Hypothalamus (tissue), 51 donors: ENCODE measurements around the gene TNFRSF1A.

ENCODE experiments used
- DNase-seq, 51 donors: peaks; one replicate each; lab custom pipeline; 2025; lab: John Stamatoyannopoulos, UW

TNFRSF1A gene

GRCh38 chr12:6327229-6328041 is 14.4 kb downstream of the TNFRSF1A start:
- DNase-seq = no peak

GRCh38 chr12:6326316-6327228 is 15.3 kb downstream of the TNFRSF1A start:
- DNase-seq = peak in 3 of 51 donors; percentile 15 to 24 (median 17)

GRCh38 chr12:6324936-6325750 is 16.7 kb downstream of the TNFRSF1A start:
- no peak for DNase-seq

GRCh38 chr12:6323995-6324711 is 17.7 kb downstream of the TNFRSF1A start:
- DNase-seq = no peak

GRCh38 chr12:6323340-6323994 is 18.4 kb downstream of the TNFRSF1A start:
- peak in 14 of 51 donors; percentile 21 to 69 (median 28) for DNase-seq

- DNase-seq = no peak
Measured at GRCh38 chr12:6322969-6323339, 18.9 kb downstream of the TNFRSF1A start.

- no peak for DNase-seq
Measured at GRCh38 chr12:6322352-6322751, 19.5 kb downstream of the TNFRSF1A start.

- DNase-seq = peak in 1 of 51 donors; percentile 28
Measured at GRCh38 chr12:6321905-6322304, 20.0 kb downstream of the TNFRSF1A start.

GRCh38 chr12:6319446-6319845 is 22.4 kb downstream of the TNFRSF1A start:
- no peak for DNase-seq

- no peak for DNase-seq
Measured at GRCh38 chr12:6318440-6318879, 23.4 kb downstream of the TNFRSF1A start.

GRCh38 chr12:6317693-6318439 is 24.0 kb downstream of the TNFRSF1A start:
- DNase-seq = no peak

GRCh38 chr12:6316921-6317692 is 24.8 kb downstream of the TNFRSF1A start:
- DNase-seq = no peak

GRCh38 chr12:6315704-6316597 is 25.9 kb downstream of the TNFRSF1A start:
- no peak for DNase-seq

- DNase-seq = no peak
Measured at GRCh38 chr12:6315184-6315583, 26.7 kb downstream of the TNFRSF1A start.

- no peak for DNase-seq
Measured at GRCh38 chr12:6314776-6315175, 27.1 kb downstream of the TNFRSF1A start.

- no peak for DNase-seq
Measured at GRCh38 chr12:6313326-6313940, 28.4 kb downstream of the TNFRSF1A start.
